GM21529 (cell line): ENCODE results near the gene RAB32.

Experiments
- ATAC-seq: cut with Tn5 transposase; IDR thresholded peaks from one replicate; pipeline ENCODE4 v1.9.1; 2021; ENCODE audit not compliant: unreplicated experiment

RAB32 gene

GRCh38 chr6:146581968-146582367 is 38.3 kb downstream of the RAB32 start:
- ATAC-seq: no peak

GRCh38 chr6:146582857-146583256 is 39.2 kb downstream of the RAB32 start:
- ATAC-seq: no peak

DNA sequence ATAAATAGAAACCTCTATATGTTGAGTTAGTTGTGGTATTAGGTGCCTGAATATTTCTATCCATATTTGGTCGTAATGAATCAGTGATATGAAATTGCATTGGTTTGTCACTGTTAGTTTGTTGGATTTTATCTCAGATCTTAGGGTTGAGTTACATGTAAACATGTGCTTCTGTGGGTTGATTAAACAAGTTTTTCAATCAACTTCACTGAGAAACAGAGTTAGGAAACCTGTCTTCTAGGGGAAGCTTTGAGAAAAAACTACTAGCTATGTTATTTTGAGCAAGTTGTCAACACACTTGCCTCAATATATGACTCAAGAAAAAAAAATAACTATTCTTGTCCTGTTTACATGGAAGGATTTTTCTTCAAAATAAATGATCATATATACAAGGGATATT is 40.3 kb downstream of the RAB32 start:
- no peak for ATAC-seq

GRCh38 chr6:146587459-146587858 is 43.8 kb downstream of the RAB32 start:
- no peak for ATAC-seq

DNA sequence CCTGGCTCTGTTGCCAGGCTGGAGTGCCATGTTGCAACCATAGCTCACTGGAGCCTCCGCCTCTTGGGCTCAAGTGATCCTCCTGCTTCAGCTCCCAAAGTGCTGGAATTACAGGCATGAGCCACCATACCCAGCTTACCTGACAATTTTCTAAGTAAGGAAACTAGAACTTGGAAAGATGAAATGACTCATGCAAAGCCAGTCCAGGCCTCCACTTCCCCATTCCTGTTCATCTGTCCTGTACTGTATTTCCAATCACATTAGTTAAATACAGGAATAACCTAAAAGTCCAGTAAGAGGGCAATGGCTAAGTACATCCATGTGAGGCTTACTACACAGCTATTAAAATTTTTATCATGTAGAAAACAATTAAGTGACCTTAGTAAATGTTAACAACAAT is 46.9 kb downstream of the RAB32 start:
- ATAC-seq: no peak

GRCh38 chr6:146592451-146592850 is 48.8 kb downstream of the RAB32 start:
- no peak for ATAC-seq

DNA sequence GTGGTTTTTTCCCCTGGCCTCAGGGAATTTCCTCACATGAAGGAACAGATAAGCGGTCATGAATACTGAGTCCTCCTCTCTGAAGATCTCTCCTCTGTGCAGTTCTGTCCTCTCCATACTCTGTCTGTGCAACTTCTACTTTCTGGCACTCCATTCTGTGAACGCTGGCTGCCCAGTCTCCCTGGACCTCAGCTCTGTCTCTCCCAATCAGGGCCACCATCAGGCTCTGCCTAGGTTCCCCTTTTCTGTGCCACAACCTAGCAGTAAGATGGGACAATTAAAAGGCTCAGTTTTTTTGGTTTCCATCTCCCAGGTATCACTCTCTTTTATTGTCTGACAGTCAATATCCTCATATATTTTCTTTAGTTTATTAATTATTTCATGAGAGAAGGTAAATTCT is 50.4 kb downstream of the RAB32 start:
- ATAC-seq: no peak

GRCh38 chr6:146594495-146594894 is 50.9 kb downstream of the RAB32 start:
- ATAC-seq: no peak

- ATAC-seq: no peak
Observed at GRCh38 chr6:146595972-146596731, 52.5 kb downstream of the RAB32 start.

GRCh38 chr6:146598772-146599405 is 55.3 kb downstream of the RAB32 start, which contains the start of gene ADGB:
TSS of gene ADGB (plus strand) at chr6:146598972. CDS start at chr6:146599041, 69 bp downstream.
- ATAC-seq: no peak

DNA sequence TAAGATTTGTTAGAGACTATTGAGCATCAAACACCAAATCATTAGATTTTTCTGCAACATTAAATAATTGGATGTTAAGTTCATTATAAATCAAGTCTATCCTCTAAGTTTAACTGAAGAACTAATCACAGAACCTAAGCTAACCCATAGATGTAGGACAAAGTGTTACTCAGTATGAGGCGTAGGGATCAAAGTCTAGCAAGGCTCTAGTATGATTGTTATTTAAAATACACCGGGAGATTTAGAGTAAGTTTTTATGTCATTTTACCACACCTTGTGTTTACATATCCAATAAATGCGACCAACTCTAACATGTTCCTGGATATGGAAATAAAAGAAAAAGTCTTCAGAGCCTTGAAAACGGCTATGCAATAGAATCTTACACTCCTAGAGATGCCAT is 57.7 kb downstream of the RAB32 start:
- ATAC-seq: no peak

GRCh38 chr6:146602526-146602925 is 58.9 kb downstream of the RAB32 start:
- ATAC-seq: no peak
